WTC11 (cell line): Measurements from ENCODE around the gene GTPBP3.

ENCODE experiments used
- CTCF ChIP-seq: fragments of 200-600 bp; IDR thresholded peaks from 2 replicates; pipeline ENCODE4 v1.8.0; 2022; ENCODE audit warnings: antibody characterized with exemption
- TF ChIP-seq, protein P1 (sequence below): sonication (generic); formaldehyde crosslinking; IDR thresholded peaks from 2 replicates; pipeline ENCODE4 v1.8.0; 2023; ENCODE audit warnings: missing genetic modification reagents

DNA sequence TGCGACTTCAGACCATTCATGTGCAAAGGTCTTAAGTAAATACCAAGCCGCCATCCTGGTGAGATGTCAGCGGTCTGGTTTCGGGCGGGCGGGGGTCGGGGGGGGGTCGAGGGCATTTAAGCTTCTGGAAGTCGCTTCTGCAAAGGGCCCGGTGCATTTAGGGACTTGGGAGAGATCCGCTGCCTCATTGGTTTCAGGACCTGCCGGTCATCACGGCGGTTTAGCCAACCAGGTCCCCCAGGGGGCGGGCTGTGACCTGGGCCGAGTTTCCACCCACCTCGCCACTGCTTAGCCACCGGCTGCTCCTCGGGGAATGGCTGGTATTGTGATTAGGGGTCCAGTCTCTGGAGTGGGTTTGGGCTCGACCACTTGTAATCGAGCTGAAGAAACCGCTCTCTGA lies 47.9 kb upstream of the GTPBP3 start:
- TF ChIP-seq, protein P1, sequence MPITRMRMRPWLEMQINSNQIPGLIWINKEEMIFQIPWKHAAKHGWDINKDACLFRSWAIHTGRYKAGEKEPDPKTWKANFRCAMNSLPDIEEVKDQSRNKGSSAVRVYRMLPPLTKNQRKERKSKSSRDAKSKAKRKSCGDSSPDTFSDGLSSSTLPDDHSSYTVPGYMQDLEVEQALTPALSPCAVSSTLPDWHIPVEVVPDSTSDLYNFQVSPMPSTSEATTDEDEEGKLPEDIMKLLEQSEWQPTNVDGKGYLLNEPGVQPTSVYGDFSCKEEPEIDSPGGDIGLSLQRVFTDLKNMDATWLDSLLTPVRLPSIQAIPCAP (CRISPR knock-in tag): no peak
- TF ChIP-seq CTCF: no peak
